OCI-LY3 (cell line): ENCODE data around the gene STK35.

ENCODE experiments used
- H2AFZ ChIP-seq: fragments of 200-600, 300-600 bp; shearing (Covaris generic); 2 replicates; pipeline ENCODE4 v1.6.0; 2014; ENCODE audit warnings: antibody characterized with exemption, low read depth, low read length
- H3K27ac ChIP-seq: fragments of 200-600, 300-600 bp; sonication (generic); 2 replicates; pipeline ENCODE4 v1.5.1; 2014; ENCODE audit warnings: mild to moderate bottlenecking, low read length, moderate library complexity, mixed read lengths
- H3K27me3 ChIP-seq: fragments of 200-600, 300-600 bp; sonication (generic); 2 replicates; pipeline ENCODE4 v1.6.1; 2014; ENCODE audit warnings: low read depth, low read length, mixed read lengths
- H3K36me3 ChIP-seq: fragments of 200-600, 300-600 bp; sonication (generic); replicated peaks from 2 replicates; pipeline ENCODE3; 2014; ENCODE audit warnings: low read depth, low read length, mixed read lengths
- H3K4me1 ChIP-seq: fragments of 300-600, 200-600 bp; sonication (generic); 2 replicates; pipeline ENCODE4 v1.6.1; 2014; ENCODE audit warnings: low read length, mixed read lengths
- H3K4me2 ChIP-seq: fragments of 200-600, 300-600 bp; sonication (generic); 2 replicates; pipeline ENCODE4 v1.6.1; 2014; ENCODE audit warnings: low read length, mixed read lengths
- H3K4me3 ChIP-seq: fragments of 300-600, 200-600 bp; sonication (generic); 2 replicates; pipeline ENCODE4 v1.5.1; 2014; ENCODE audit warnings: antibody characterized with exemption, mild to moderate bottlenecking, low read length, moderate library complexity
- H3K79me2 ChIP-seq: fragments of 300-600, 200-600 bp; shearing (Covaris generic); 2 replicates; pipeline ENCODE4 v1.6.1; 2014; ENCODE audit warnings: mild to moderate bottlenecking, low read length, mixed read lengths
- H3K9ac ChIP-seq: fragments of 300-600, 200-600 bp; shearing (Covaris generic); 2 replicates; pipeline ENCODE4 v1.6.0; 2014; ENCODE audit warnings: mild to moderate bottlenecking, low read length, moderate library complexity
- H3K9me3 ChIP-seq: fragments of 200-600, 300-600 bp; shearing (Covaris generic); 2 replicates; pipeline ENCODE4 v1.6.1; 2014; ENCODE audit warnings: low read length, mixed read lengths; ENCODE audit not compliant: insufficient read depth
- H4K20me1 ChIP-seq: fragments of 200-600, 300-600 bp; sonication (generic); 2 replicates; pipeline ENCODE4 v1.6.1; 2016; ENCODE audit warnings: low read length, mixed read lengths; ENCODE audit not compliant: insufficient read depth
- CTCF ChIP-seq: fragments of 200-600, 300-600 bp; sonication (generic); IDR thresholded peaks from 2 replicates; pipeline ENCODE4 v1.5.1; 2014; ENCODE audit warnings: antibody characterized with exemption, low read length, low read depth
- EZH2phosphoT487 ChIP-seq: fragments of 200-600 bp; shearing (Covaris generic); IDR thresholded peaks from 2 replicates; pipeline ENCODE4 v1.6.1; 2018; ENCODE audit warnings: antibody characterized with exemption, mixed run types, low read depth

Gene STK35

GRCh38 chr20:2054911-2055310 is 46.7 kb upstream of the STK35 start:
- no peak overlapping the region for H3K4me3 ChIP-seq
- no peak overlapping the region for H3K27ac ChIP-seq
- TF ChIP-seq EZH2phosphoT487 (no peak), CTCF (no peak)
- no peaks in the 10 kb centered on the region for H3K9me3 ChIP-seq
- H3K4me1 ChIP-seq: no peaks in the 10 kb centered on the region
- no peak overlapping the region for H3K4me2 ChIP-seq
- no peaks in the 10 kb centered on the region for H3K79me2 ChIP-seq
- peaks cover 68% of the 10 kb centered on the region for H3K27me3 ChIP-seq
- no peak overlapping the region for H2AFZ ChIP-seq
- H3K36me3 ChIP-seq: no peaks in the 10 kb centered on the region
- H3K9ac ChIP-seq: no peak overlapping the region
- H4K20me1 ChIP-seq: no peaks in the 10 kb centered on the region

- no peaks in the 10 kb centered on the region for H3K4me1 ChIP-seq
- H3K79me2 ChIP-seq: no peaks in the 10 kb centered on the region
- no peak overlapping the region for H3K4me3 ChIP-seq
- H3K9me3 ChIP-seq: no peaks in the 10 kb centered on the region
- no peak overlapping the region for H3K4me2 ChIP-seq
- H3K27ac ChIP-seq: no peak overlapping the region
- peaks cover 27% of the 10 kb centered on the region for H3K27me3 ChIP-seq
- TF ChIP-seq EZH2phosphoT487 (no peak), CTCF (no peak)
- H3K36me3 ChIP-seq: no peaks in the 10 kb centered on the region
- H2AFZ ChIP-seq: no peak overlapping the region
- no peak overlapping the region for H3K9ac ChIP-seq
- H4K20me1 ChIP-seq: no peaks in the 10 kb centered on the region
Measured at GRCh38 chr20:2059411-2059810, 42.2 kb upstream of the STK35 start.

- Histone ChIP-seq H3K27me3 (peaks cover 39% of the 10 kb centered on the region), H3K79me2 (no peaks in the 10 kb centered on the region), H3K9ac (no peak overlapping the region), H3K27ac (no peak overlapping the region), H3K4me3 (no peak overlapping the region), H3K36me3 (no peaks in the 10 kb centered on the region), H2AFZ (no peak overlapping the region), H3K4me1 (no peaks in the 10 kb centered on the region), H4K20me1 (no peaks in the 10 kb centered on the region), H3K9me3 (no peaks in the 10 kb centered on the region), H3K4me2 (no peak overlapping the region)
- TF ChIP-seq EZH2phosphoT487: no peak
- no peak for TF ChIP-seq CTCF
Measured at GRCh38 chr20:2065099-2065498, 36.5 kb upstream of the STK35 start.

GRCh38 chr20:2066461-2067122 is 35.0 kb upstream of the STK35 start:
- H3K4me1 ChIP-seq: no peaks in the 10 kb centered on the region
- H3K9ac ChIP-seq: no peak overlapping the region
- no peak overlapping the region for H2AFZ ChIP-seq
- H3K27me3 ChIP-seq: peaks cover 39% of the 10 kb centered on the region
- H3K4me3 ChIP-seq: no peak overlapping the region
- H3K9me3 ChIP-seq: no peaks in the 10 kb centered on the region
- no peaks in the 10 kb centered on the region for H3K36me3 ChIP-seq
- TF ChIP-seq CTCF: no peak
- TF ChIP-seq EZH2phosphoT487: no peak
- H4K20me1 ChIP-seq: no peaks in the 10 kb centered on the region
- H3K79me2 ChIP-seq: no peaks in the 10 kb centered on the region
- H3K4me2 ChIP-seq: no peak overlapping the region
- no peak overlapping the region for H3K27ac ChIP-seq
